MM.1S (cell line): Measurements from ENCODE around the gene GTPBP8.
A peak's percentile ranks its signal among the peaks of the same experiment; 100 is the strongest.

Experiments used
- DNase-seq: peaks from one replicate; pipeline ENCODE4 v3.0.0-alpha.2; 2015
- H2AFZ ChIP-seq: fragments of 300-600 bp; sonication (generic); 2 replicates; pipeline ENCODE4 v1.6.0; 2016; ENCODE audit warnings: antibody characterized with exemption, low read length
- H3F3A ChIP-seq: fragments of 300-600 bp; sonication (generic); 2 replicates; pipeline ENCODE4 v1.6.1; 2016; ENCODE audit warnings: mild to moderate bottlenecking, antibody characterized with exemption, low read length, moderate library complexity, mixed read lengths; ENCODE audit not compliant: insufficient read depth
- H3K27ac ChIP-seq: fragments of 300-600 bp; sonication (generic); 2 replicates; pipeline ENCODE4 v1.5.1; 2016; ENCODE audit warnings: mild to moderate bottlenecking, low read length
- H3K27me3 ChIP-seq: fragments of 300-600 bp; sonication (generic); replicated peaks from 2 replicates; pipeline ENCODE4 v1.6.0; 2016; ENCODE audit warnings: low read length; ENCODE audit not compliant: insufficient read depth
- H3K36me3 ChIP-seq: fragments of 300-600 bp; sonication (generic); replicated peaks from 2 replicates; pipeline ENCODE4 v1.6.1; 2016; ENCODE audit warnings: mild to moderate bottlenecking, low read length, mixed read lengths; ENCODE audit not compliant: insufficient read depth
- H3K4me1 ChIP-seq: fragments of 300-600 bp; sonication (generic); 2 replicates; pipeline ENCODE4 v1.6.1; 2016; ENCODE audit warnings: low read length, mixed read lengths
- H3K4me2 ChIP-seq: fragments of 300-600 bp; sonication (generic); 2 replicates; pipeline ENCODE4 v1.6.0; 2016; ENCODE audit warnings: low read depth, low read length
- H3K4me3 ChIP-seq: fragments of 300-600 bp; sonication (generic); 2 replicates; pipeline ENCODE4 v1.5.1; 2016; ENCODE audit warnings: low read length, mixed read lengths
- H3K79me2 ChIP-seq: fragments of 300-600 bp; sonication (generic); 2 replicates; pipeline ENCODE4 v1.6.1; 2016; ENCODE audit warnings: mixed run types, low read length, mixed read lengths
- H3K9ac ChIP-seq: fragments of 300-600 bp; sonication (generic); 2 replicates; pipeline ENCODE4 v1.6.1; 2016; ENCODE audit warnings: low read length, mixed read lengths
- H3K9me2 ChIP-seq: fragments of 300-600 bp; sonication (generic); replicated peaks from 2 replicates; pipeline ENCODE4 v1.6.1; 2016; ENCODE audit warnings: mild to moderate bottlenecking, low read length, mixed read lengths; ENCODE audit not compliant: insufficient read depth
- H3K9me3 ChIP-seq: fragments of 300-600 bp; sonication (generic); replicated peaks from 2 replicates; pipeline ENCODE4 v1.6.1; 2016; ENCODE audit warnings: mild to moderate bottlenecking, low read length, mixed read lengths; ENCODE audit not compliant: insufficient read depth
- H4K20me1 ChIP-seq: fragments of 300-600 bp; sonication (generic); 2 replicates; pipeline ENCODE4 v1.6.1; 2016; ENCODE audit warnings: mild to moderate bottlenecking, low read length, moderate library complexity, mixed read lengths; ENCODE audit not compliant: insufficient read depth
- CTCF ChIP-seq: fragments of 300-600 bp; sonication (generic); IDR thresholded peaks from 2 replicates; pipeline ENCODE4 v1.5.1; 2016; ENCODE audit warnings: antibody characterized with exemption, low read length, mixed read lengths
- EZH2 ChIP-seq: fragments of 300-600 bp; sonication (generic); optimal IDR thresholded peaks from 2 replicates; pipeline ENCODE3; 2017; ENCODE audit warnings: low read depth, mild to moderate bottlenecking, antibody characterized with exemption, low read length, mixed read lengths
- EZH2phosphoT487 ChIP-seq: fragments of 300-600 bp; sonication (generic); IDR thresholded peaks from 2 replicates; pipeline ENCODE4 v1.6.1; 2018; ENCODE audit warnings: antibody characterized with exemption, low read length

The GTPBP8 gene

GRCh38 chr3:113005611-113006010, 14.8 kb downstream of the GTPBP8 start:
- no peak for TF ChIP-seq CTCF
- no peak for TF ChIP-seq EZH2
- no peak for TF ChIP-seq EZH2phosphoT487
- Histone ChIP-seq H3K4me3 (peak overlapping the region; percentile 6; the same call in 1 of the 2 replicates), H3K9me3 (no peaks in the 10 kb centered on the region), H3K79me2 (peaks cover 7% of the 10 kb centered on the region; the same call in 1 of the 2 replicates), H4K20me1 (no peaks in the 10 kb centered on the region), H3K9me2 (no peaks in the 10 kb centered on the region), H3K9ac (no peak overlapping the region), H3K4me2 (peak overlapping the region; percentile 57), H3K27me3 (no peaks in the 10 kb centered on the region), H3K27ac (peak overlapping the region; percentile 46; the same call in 1 of the 2 replicates), H3K4me1 (peaks cover 24% of the 10 kb centered on the region), H3K36me3 (peaks cover 2% of the 10 kb centered on the region; the same call in 1 of the 2 replicates), H2AFZ (no peak overlapping the region), H3F3A (peaks cover 22% of the 10 kb centered on the region)
- DNase-seq, result peak; percentile 81

- no peaks in the 10 kb centered on the region for H4K20me1 ChIP-seq
- H3K36me3 ChIP-seq, result peaks cover 7% of the 10 kb centered on the region; the same call in 1 of the 2 replicates
- no peaks in the 10 kb centered on the region for H3K27me3 ChIP-seq
- H3K4me3 ChIP-seq, result peak overlapping the region; percentile 6; the same call in 1 of the 2 replicates
- H3K9ac ChIP-seq, result no peak overlapping the region
- H3F3A ChIP-seq, result peaks cover 22% of the 10 kb centered on the region
- H3K9me2 ChIP-seq, result no peaks in the 10 kb centered on the region
- no peak for TF ChIP-seq CTCF
- TF ChIP-seq EZH2phosphoT487, result no peak
- TF ChIP-seq EZH2, result no peak
- H3K79me2 ChIP-seq, result peaks cover 10% of the 10 kb centered on the region; the same call in 1 of the 2 replicates
- H2AFZ ChIP-seq, result no peak overlapping the region
- H3K9me3 ChIP-seq, result no peaks in the 10 kb centered on the region
- peak overlapping the region; percentile 46; the same call in 1 of the 2 replicates for H3K27ac ChIP-seq
- peaks cover 24% of the 10 kb centered on the region for H3K4me1 ChIP-seq
- DNase-seq, result no peak
- H3K4me2 ChIP-seq, result peak overlapping the region; percentile 57
Observed at GRCh38 chr3:113006359-113007056, 15.7 kb downstream of the GTPBP8 start.

GRCh38 chr3:113008117-113008516, 17.3 kb downstream of the GTPBP8 start:
- Histone ChIP-seq H3K4me1 (peaks cover 20% of the 10 kb centered on the region), H3K27ac (no peak overlapping the region), H4K20me1 (no peaks in the 10 kb centered on the region), H3K9me2 (no peaks in the 10 kb centered on the region), H3K9me3 (no peaks in the 10 kb centered on the region), H3K4me2 (no peak overlapping the region), H3F3A (peaks cover 22% of the 10 kb centered on the region), H2AFZ (no peak overlapping the region), H3K36me3 (peaks cover 14% of the 10 kb centered on the region; the same call in 1 of the 2 replicates), H3K9ac (no peak overlapping the region), H3K4me3 (no peak overlapping the region), H3K27me3 (no peaks in the 10 kb centered on the region), H3K79me2 (peaks cover 13% of the 10 kb centered on the region)
- DNase-seq, result no peak
- TF ChIP-seq EZH2phosphoT487, result no peak
- no peak for TF ChIP-seq CTCF
- no peak for TF ChIP-seq EZH2
